ENCODE results near the gene PSKH1. TPM values are rescaled to one million over a fixed set of nuclear protein-coding genes. Genes with fewer than 3 reads are reported as not detected.

Gene PSKH1
- total and polyA plus RNA-seq, 9 of the 15 experiments (the other 6 are each of a cell fraction or from before 2014, with no cell fraction given): 0.96 to 20.9 (median 9.4) TPM

- no peak for TF ChIP-seq NR3C1 (CRISPR knock-in tag; IDR thresholded peaks at IDR 0.05)
- TF ChIP-seq NELFE (IDR thresholded peaks at IDR 0.05; ENCODE audit: insufficient read depth, insufficient read length): no peak
- TF ChIP-seq CBX5 (IDR thresholded peaks at IDR 0.05; ENCODE audit: borderline replicate concordance, low read depth): no peak
- no peak for TF ChIP-seq ZNF740 (CRISPR knock-in tag; IDR thresholded peaks at IDR 0.05)
- TF ChIP-seq ZNF740 (tag; IDR thresholded peaks at IDR 0.05): no peak
- TF ChIP-seq ZNF764 (CRISPR knock-in tag; IDR thresholded peaks at IDR 0.05; ENCODE audit: low read depth): peak; percentile 61
- TF ChIP-seq PHB (CRISPR knock-in tag; IDR thresholded peaks at IDR 0.05): no peak
- peak; percentile 49 for TF ChIP-seq C11orf30 (IDR thresholded peaks at IDR 0.05; ENCODE audit: low read depth)
- no peak for TF ChIP-seq MAFF (IDR thresholded peaks at IDR 0.05; ENCODE audit: low read length)
- no peak for TF ChIP-seq CHD1 (IDR thresholded peaks at IDR 0.05; ENCODE audit: low read length)
- TF ChIP-seq THRB (CRISPR knock-in tag; conservative IDR thresholded peaks at IDR 0.05): peak; percentile 9; the same call in 1 of the 2 replicates
- TF ChIP-seq, protein P1, sequence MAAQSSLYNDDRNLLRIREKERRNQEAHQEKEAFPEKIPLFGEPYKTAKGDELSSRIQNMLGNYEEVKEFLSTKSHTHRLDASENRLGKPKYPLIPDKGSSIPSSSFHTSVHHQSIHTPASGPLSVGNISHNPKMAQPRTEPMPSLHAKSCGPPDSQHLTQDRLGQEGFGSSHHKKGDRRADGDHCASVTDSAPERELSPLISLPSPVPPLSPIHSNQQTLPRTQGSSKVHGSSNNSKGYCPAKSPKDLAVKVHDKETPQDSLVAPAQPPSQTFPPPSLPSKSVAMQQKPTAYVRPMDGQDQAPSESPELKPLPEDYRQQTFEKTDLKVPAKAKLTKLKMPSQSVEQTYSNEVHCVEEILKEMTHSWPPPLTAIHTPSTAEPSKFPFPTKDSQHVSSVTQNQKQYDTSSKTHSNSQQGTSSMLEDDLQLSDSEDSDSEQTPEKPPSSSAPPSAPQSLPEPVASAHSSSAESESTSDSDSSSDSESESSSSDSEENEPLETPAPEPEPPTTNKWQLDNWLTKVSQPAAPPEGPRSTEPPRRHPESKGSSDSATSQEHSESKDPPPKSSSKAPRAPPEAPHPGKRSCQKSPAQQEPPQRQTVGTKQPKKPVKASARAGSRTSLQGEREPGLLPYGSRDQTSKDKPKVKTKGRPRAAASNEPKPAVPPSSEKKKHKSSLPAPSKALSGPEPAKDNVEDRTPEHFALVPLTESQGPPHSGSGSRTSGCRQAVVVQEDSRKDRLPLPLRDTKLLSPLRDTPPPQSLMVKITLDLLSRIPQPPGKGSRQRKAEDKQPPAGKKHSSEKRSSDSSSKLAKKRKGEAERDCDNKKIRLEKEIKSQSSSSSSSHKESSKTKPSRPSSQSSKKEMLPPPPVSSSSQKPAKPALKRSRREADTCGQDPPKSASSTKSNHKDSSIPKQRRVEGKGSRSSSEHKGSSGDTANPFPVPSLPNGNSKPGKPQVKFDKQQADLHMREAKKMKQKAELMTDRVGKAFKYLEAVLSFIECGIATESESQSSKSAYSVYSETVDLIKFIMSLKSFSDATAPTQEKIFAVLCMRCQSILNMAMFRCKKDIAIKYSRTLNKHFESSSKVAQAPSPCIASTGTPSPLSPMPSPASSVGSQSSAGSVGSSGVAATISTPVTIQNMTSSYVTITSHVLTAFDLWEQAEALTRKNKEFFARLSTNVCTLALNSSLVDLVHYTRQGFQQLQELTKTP (IDR thresholded peaks at IDR 0.05; ENCODE audit: low read depth in 1 of 2, partially characterized antibody in 2 of 2): no peak
- TF ChIP-seq ILK (tag; IDR thresholded peaks at IDR 0.05; ENCODE audit: borderline replicate concordance, low read depth): no peak
- no peak for TF ChIP-seq KLF10 (CRISPR knock-in tag; IDR thresholded peaks at IDR 0.05)
- TF ChIP-seq CBX2 (IDR thresholded peaks at IDR 0.05; ENCODE audit: insufficient read depth, low read length, poor library complexity, severe bottlenecking): no peak
- TF ChIP-seq ZBTB7A (IDR thresholded peaks at IDR 0.05; ENCODE audit: borderline replicate concordance, control insufficient read depth, low read depth, low read length): peak; percentile 78; the same call in 1 of the 2 replicates
- TF ChIP-seq, protein P2, sequence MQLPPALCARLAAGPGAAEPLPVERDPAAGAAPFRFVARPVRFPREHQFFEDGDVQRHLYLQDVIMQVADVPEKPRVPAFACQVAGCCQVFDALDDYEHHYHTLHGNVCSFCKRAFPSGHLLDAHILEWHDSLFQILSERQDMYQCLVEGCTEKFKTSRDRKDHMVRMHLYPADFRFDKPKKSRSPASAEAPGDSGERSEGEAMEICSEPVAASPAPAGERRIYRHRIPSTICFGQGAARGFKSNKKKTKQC (CRISPR knock-in tag; IDR thresholded peaks at IDR 0.05): peak; percentile 71
- peak in 1 of 2 experiments; percentile 44; a peak in 1 of 4 replicates for TF ChIP-seq SRF (CRISPR knock-in tag; IDR thresholded peaks at IDR 0.05)
- no peak for TF ChIP-seq MCM2 (IDR thresholded peaks at IDR 0.05; ENCODE audit: low read depth)
- no peak for TF ChIP-seq CHCHD3 (CRISPR knock-in tag; IDR thresholded peaks at IDR 0.05)
- peak; percentile 77 for TF ChIP-seq TBP (optimal IDR thresholded peaks at IDR 0.05; ENCODE audit: low read depth, low read length)
These were observed 42.5 kb downstream of the PSKH1 start (continued) for GRCh38 chr16:67935402-67936123.
